Rectal smooth muscle tissue (tissue), 1 donor: ENCODE data around the gene RUNX2.

Experiments
- H3K27ac ChIP-seq: one replicate; pipeline ENCODE4 v1.7.0; 2013; ENCODE audit warnings: low read depth, low read length, inconsistent platforms
- H3K27me3 ChIP-seq: one replicate; pipeline ENCODE4 v1.7.0; 2013; ENCODE audit warnings: low read length; ENCODE audit not compliant: control insufficient read depth, insufficient read depth
- H3K36me3 ChIP-seq: one replicate; pipeline ENCODE4 v1.7.0; 2013; ENCODE audit warnings: low read length; ENCODE audit not compliant: control insufficient read depth, insufficient read depth
- H3K4me1 ChIP-seq: one replicate; pipeline ENCODE4 v1.7.0; 2013; ENCODE audit warnings: low read length; ENCODE audit not compliant: control insufficient read depth, insufficient read depth
- H3K4me3 ChIP-seq: one replicate; pipeline ENCODE4 v1.7.0; 2013; ENCODE audit warnings: low read length
- H3K9ac ChIP-seq: one replicate; pipeline ENCODE4 v1.7.0; 2013; ENCODE audit warnings: low read length

RUNX2 gene

DNA sequence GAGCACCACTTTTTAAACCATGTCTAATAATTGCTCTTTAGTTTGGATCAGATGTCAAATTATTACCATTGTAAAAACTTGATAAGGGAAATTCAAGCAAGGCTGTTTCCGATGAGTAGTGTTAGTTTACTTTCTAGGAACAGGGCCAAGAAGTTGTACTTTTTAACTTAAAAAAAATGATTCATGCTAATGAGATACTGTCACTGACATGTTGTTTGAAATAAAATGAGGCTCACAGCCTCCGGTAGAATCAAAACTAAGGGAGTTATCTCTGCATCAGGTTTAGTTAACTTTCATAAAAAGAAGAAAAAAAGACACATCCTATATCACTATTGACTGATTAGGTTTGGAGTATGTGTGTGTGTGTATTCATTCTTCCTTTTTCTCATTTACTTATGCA is 104.8 kb downstream of the RUNX2 start:
- H3K9ac ChIP-seq: no peak overlapping the region
- H3K4me3 ChIP-seq: no peak overlapping the region
- no peak overlapping the region for H3K27ac ChIP-seq
- no peaks in the 10 kb centered on the region for H3K27me3 ChIP-seq
- no peaks in the 10 kb centered on the region for H3K36me3 ChIP-seq
- no peaks in the 10 kb centered on the region for H3K4me1 ChIP-seq

DNA sequence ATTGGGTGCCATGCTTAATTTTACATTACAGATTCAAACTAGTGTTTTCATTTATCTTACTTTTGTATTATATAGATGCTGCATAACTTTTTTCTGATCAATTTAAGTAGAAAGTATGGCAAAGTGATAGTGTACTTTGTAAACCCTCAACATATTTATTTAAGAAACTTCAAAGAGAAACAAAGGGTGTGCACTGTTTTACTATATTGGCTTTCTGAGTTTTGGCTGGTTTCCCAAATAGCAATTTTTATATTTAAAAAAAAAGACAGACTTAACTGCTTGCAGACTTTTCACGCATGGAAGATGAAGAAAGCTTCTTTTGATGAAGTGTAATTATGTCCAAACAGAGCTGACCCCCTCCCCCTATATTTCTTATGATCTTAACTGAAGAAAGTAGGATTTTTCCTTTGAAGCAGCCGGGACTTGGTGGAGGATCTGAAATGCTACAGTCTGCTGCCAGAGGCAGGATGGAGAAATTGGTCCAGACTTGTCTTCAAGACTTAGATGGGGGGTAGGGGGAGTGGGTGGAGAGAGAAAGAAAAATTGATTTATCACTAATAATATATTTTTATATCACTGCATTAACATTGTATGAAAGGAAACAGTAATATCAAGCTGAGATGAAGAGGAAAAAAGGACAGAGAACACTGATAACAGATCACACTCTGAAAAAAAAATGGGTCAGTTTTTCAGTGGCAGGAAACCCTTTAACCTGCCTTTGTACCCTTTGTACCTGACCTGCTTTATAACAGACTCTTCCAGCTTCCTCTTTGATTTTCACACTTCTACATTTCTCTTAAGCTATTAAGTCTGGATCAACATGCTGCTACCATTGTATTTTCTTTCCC is 105.6 kb downstream of the RUNX2 start:
- Histone ChIP-seq H3K9ac (no peak overlapping the region), H3K27me3 (no peaks in the 10 kb centered on the region), H3K4me1 (no peaks in the 10 kb centered on the region), H3K4me3 (no peak overlapping the region), H3K36me3 (no peaks in the 10 kb centered on the region), H3K27ac (no peak overlapping the region)

DNA sequence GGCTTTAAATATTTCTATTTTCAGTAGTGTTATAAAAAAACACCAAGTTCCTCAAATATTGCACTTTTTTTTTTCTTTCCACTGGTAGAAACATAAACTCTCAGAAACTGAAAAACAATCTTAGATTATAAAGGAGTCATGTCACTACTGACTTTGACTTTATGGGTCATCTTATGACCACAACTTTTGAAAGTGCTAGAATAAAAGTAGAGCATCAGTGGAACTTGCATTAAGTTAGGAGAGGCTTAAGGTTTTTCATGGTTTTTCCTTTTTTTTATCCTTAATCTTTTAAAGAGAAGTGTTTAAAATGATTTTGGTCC is 106.2 kb downstream of the RUNX2 start:
- no peaks in the 10 kb centered on the region for H3K4me1 ChIP-seq
- no peaks in the 10 kb centered on the region for H3K36me3 ChIP-seq
- no peak overlapping the region for H3K27ac ChIP-seq
- H3K9ac ChIP-seq: no peak overlapping the region
- H3K4me3 ChIP-seq: no peak overlapping the region
- H3K27me3 ChIP-seq: no peaks in the 10 kb centered on the region

DNA sequence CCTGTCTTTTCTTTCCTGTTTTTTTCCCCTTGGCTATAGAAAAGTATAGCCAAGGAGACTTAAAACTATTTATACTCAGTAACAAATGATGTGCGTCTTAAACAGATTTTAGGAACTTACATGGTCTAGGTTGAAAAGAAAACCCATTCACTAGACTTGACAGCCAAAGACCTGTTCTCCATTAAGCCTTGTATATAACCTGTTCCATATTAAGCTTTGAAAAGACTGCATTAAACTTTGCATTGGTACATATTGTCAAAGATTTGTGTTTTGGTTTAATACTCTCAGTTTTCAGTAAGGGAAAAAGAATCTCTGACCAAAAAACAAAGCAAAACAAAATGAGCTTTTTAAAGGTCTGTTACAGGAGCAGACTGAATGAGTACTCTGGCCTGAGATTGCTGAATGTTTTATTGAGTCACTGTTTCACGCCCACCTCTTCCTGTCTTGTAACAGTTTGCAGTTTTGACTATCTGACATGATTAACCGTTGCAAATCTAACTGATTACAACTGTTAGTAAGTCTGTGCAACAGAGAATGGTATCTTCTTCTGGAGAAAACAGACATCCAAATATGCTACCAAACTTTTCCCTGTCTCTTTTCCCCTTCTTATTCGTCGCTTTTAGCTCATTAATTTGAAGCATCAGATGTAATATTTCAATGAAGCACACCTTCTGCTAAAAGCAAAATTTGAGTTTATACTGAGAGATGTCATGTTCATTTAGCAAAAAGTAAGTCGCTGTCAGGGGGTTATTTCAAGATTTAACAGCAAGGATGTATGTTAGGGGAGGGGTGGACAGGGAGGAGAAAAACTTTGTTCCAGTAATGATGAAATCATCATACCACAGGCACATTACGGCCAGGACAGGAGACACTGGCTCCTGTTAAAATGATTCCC is 108.7 kb downstream of the RUNX2 start:
- Histone ChIP-seq H3K36me3 (no peaks in the 10 kb centered on the region), H3K4me1 (no peaks in the 10 kb centered on the region), H3K9ac (no peak overlapping the region), H3K4me3 (no peak overlapping the region), H3K27ac (no peak overlapping the region), H3K27me3 (no peaks in the 10 kb centered on the region)

DNA sequence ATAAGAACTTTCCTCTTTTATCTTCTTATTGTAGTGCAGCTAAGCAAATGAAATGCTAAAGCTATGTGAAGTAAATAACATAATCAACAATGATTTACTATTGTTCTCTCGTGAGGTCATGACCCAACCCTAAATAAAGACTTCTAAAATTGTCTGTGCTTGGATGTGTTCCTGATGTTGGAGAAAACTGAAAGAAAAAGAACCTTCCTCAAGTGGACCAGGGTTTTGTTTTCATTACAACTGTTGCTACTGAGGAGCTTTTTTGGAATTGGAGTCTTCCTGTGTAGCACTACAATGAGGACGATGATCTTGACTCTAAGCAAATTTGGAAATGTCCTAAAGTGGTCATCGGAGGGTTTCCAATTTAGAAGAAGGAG is 109.3 kb downstream of the RUNX2 start:
- H3K36me3 ChIP-seq: no peaks in the 10 kb centered on the region
- no peak overlapping the region for H3K9ac ChIP-seq
- no peaks in the 10 kb centered on the region for H3K27me3 ChIP-seq
- H3K4me1 ChIP-seq: no peaks in the 10 kb centered on the region
- H3K4me3 ChIP-seq: no peak overlapping the region
- H3K27ac ChIP-seq: no peak overlapping the region

DNA sequence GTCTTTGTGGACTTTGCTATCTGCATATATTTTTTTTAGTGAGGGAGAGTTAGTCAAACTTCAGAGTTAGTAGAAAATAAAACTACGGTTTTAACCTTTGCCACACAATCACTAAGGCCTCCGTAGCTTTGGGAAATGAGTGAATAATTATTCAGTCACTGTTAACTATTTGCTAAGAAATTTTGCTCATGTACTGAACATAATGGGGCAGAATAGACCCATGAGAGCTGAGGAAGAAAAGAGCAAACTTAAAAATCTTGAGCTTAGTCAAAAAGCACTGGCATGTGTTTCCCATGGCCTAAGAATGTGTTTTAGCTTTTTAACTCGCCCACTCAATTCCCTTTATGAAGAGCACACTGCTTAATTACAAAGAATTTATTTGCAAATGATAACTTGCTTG is 110.0 kb downstream of the RUNX2 start:
- no peaks in the 10 kb centered on the region for H3K27me3 ChIP-seq
- no peak overlapping the region for H3K27ac ChIP-seq
- no peaks in the 10 kb centered on the region for H3K36me3 ChIP-seq
- H3K4me3 ChIP-seq: no peak overlapping the region
- H3K9ac ChIP-seq: no peak overlapping the region
- no peaks in the 10 kb centered on the region for H3K4me1 ChIP-seq

DNA sequence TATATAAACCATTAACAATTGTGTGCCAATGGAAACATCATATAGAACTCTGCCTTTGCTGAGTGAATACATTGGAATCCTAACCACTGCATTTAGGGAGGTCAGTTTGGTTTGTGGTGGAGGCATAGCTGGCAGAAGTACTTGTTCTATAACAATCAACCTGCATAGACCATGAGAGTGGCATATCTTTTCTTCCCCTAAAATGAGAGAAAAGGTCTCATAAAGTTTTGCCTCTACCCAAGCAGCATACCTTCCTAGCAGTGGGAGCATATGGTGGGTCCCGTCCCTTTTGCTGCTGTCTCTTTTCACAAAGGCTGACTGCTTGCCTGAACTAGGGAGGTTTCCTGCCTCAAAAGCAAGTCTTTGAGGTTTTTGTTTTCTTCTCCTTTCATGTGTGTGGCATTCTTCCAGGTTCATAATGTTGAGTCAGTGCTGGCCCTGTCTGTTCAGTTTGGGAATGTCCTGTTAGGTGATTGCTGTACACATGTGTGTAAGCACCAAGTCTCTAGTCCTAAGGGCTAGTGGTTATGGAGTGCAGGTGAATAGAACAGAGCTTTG is 110.8 kb downstream of the RUNX2 start:
- H3K4me1 ChIP-seq: no peaks in the 10 kb centered on the region
- no peak overlapping the region for H3K4me3 ChIP-seq
- H3K27me3 ChIP-seq: no peaks in the 10 kb centered on the region
- H3K27ac ChIP-seq: no peak overlapping the region
- H3K36me3 ChIP-seq: no peaks in the 10 kb centered on the region
- H3K9ac ChIP-seq: no peak overlapping the region

DNA sequence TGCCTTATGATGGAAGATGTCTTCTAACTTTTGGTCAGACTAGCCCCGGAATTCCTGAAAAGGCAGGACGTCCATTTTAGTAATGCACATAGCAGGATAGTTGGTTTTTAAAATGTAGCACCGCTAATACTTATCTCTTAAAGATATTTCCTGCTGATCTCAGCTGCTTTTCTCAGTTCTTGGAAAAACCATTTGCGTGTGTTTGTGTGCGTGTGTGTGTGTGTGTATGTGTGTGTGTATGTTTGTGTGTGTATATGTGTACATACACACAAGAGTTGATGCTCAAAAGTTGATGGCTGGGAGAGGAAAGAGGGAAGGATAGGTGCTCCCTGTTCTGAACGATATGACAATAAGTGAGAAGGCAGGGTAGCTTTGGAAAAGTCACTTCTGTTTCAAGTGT is 111.3 kb downstream of the RUNX2 start:
- Histone ChIP-seq H3K36me3 (no peaks in the 10 kb centered on the region), H3K4me3 (no peak overlapping the region), H3K27me3 (no peaks in the 10 kb centered on the region), H3K4me1 (no peaks in the 10 kb centered on the region), H3K9ac (no peak overlapping the region), H3K27ac (no peak overlapping the region)

DNA sequence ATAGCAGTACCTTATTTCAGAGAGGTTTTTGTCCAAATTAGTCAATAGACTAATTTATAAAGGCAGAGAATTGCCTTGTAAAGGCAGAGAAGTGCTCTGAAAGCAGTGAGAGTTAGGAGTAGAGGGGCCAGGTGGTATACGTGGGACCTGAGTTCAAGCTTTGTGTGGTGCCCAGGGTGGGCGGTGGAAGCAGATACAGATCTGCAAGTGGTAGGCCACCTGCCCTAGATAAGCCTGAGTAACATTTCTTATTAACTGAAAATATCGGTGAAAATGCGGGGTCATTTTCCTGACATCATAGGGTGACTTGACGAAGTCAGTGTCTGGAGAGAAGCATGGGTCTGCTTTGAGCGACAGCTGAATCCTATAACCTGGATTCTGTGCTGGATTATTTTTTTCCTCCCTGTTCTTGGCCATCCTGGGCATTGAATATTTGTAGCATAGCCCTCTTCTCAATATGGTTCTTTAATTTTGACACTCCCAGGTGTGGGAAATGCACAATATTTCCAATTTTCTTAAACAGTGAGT is 111.8 kb downstream of the RUNX2 start:
- Histone ChIP-seq H3K4me3 (no peak overlapping the region), H3K4me1 (no peaks in the 10 kb centered on the region), H3K27me3 (no peaks in the 10 kb centered on the region), H3K9ac (no peak overlapping the region), H3K27ac (no peak overlapping the region), H3K36me3 (no peaks in the 10 kb centered on the region)

DNA sequence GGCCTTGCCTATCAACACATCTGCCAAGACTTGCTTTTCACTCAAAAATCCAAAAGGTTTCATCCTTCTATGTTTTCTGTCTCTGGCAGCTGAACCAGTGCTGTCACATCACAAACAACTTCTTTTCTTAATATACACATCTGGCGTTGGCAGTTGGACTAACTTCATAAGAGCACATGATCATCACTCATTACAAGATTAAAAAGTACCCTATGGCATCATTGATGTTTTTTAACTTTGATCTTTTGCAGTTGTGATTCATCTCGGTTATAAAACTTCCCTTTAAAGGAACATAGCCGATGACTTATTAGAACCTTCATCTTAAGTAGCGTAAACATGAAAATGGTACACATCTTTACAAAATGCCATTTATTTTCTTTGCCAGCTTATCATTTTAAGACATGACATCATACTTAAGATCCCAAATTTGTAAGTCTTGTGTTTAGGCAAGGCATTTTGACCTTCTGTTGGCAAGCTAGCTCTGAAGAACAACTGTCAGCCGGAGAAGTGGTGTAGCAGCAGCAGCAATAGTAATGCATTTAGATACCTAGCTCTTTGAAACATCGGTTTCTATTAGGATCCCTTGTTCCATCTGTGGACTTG is 113.8 kb downstream of the RUNX2 start:
- H3K27me3 ChIP-seq: no peaks in the 10 kb centered on the region
- no peak overlapping the region for H3K4me3 ChIP-seq
- H3K9ac ChIP-seq: no peak overlapping the region
- H3K27ac ChIP-seq: no peak overlapping the region
- H3K36me3 ChIP-seq: no peaks in the 10 kb centered on the region
- H3K4me1 ChIP-seq: peaks cover 7% of the 10 kb centered on the region

DNA sequence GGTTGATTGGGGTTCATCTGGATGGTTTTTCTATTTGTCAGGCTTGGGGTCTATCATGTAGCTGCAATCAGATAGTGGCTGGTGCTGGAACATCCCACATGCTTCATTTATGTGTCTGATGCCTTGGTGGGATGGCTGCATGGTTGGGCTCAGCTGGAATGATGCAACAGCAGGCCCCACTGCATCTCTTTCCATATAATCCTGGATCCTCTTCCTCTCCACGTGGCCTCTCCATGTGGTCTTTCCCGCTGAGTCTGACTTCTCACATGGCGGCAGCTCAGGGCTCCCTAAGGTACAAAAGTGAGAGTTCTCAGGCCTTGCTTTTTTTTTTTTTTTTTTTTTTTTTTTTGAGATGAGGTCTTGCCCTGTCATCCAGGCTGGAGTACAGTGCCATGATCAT is 114.6 kb downstream of the RUNX2 start:
- Histone ChIP-seq H3K4me1 (peaks cover 7% of the 10 kb centered on the region), H3K27ac (no peak overlapping the region), H3K4me3 (no peak overlapping the region), H3K9ac (no peak overlapping the region), H3K36me3 (no peaks in the 10 kb centered on the region), H3K27me3 (no peaks in the 10 kb centered on the region)

DNA sequence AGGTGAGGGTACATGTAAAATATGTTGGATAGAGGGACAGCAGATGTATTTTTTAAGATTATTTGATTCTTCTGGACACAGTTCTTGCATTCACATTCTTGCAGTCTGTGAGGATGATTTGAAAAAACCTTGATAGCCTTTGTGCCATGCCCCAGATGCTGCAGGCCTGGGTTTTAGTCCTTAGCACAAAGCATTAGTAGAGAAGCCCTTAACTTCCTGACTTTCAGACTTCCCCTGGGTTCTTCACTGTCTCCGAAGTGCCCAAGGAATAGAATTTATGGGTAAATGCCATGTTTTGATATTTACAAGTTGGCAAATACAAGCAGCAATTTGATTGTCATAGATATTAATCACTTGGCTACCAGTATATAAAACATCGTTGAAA is 117.2 kb downstream of the RUNX2 start:
- no peak overlapping the region for H3K4me3 ChIP-seq
- H3K36me3 ChIP-seq: no peaks in the 10 kb centered on the region
- H3K9ac ChIP-seq: no peak overlapping the region
- no peak overlapping the region for H3K27ac ChIP-seq
- H3K4me1 ChIP-seq: peaks cover 7% of the 10 kb centered on the region
- H3K27me3 ChIP-seq: no peaks in the 10 kb centered on the region
